SH-SY5Y (cell line): ENCODE measurements around the gene PTPRCAP.

Experiments used
- GATA2 ChIP-seq: IDR thresholded peaks from 2 replicates; pipeline ENCODE4 v1.6.1; 2011; ENCODE audit warnings: mild to moderate bottlenecking, low read depth, low read length
- GATA3 ChIP-seq: IDR thresholded peaks from 2 replicates; pipeline ENCODE4 v1.6.1; 2011; ENCODE audit warnings: low read depth, mild to moderate bottlenecking, low read length, moderate library complexity

Gene PTPRCAP

DNA sequence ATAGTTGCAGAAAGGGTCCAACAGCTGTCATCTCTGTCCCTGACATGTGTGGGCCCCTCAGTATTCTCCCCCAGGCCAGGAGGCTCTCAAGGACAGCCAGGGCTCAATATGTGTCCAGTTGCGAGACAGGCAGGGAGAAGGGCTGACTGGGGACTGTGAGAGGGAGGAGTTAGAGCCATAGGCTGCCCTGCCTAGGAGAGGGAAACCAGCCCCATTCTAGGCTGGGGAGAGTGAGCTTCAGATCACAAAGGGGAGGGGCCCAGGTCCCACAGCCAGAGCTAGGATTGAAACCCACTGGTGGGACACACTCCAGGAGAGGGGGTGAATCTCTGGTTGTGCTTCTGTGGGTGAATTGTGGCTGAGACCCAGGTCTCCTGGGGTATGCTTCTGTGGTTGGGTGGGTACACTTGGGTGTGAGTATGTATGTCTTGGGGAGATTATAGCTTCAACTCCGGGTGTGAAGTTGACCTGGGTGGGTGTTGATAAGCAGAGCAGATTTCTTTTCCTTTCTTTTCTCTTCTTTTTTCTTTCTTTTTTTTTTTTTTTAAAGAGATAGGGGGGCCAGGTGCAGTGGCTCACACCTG is 24.1 kb downstream of the PTPRCAP start:
- no peak for TF ChIP-seq GATA2
- TF ChIP-seq GATA3 = no peak

DNA sequence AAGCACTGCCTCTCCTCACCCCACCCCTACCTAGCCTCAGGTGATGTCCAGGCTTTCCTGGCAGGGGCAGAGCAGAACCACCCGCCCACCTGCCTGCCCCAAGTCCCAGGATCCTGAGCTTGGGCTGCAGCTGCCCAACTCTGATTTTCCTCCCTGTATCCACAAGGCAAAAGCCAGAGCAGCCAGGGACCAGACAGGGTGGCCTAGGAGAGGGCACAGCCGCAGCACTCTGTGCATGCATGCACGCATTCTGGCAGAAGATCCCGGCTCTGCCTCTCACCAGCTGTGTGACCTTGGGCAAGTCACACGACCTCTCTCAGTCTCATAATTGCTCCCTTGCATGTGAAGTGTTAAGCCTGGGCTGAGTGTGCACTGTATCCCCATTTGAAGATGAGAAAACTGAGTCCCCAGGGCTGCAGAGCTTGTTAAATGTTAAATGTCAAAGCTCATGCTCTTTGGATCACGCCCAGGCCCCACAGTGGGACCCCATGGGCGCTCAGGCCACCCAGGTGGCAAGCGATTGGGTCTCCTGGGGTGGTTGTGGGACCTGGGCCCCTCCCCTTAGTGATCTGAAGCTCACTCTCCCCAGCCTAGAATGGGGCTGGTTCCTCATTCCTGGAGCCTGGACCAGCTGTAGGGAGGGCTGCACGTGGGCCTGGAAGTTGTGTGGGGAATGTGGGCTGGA is 24.8 kb downstream of the PTPRCAP start:
- TF ChIP-seq GATA3 = no peak
- TF ChIP-seq GATA2 = no peak

GRCh38 chr11:67411785-67412152 is 25.7 kb downstream of the PTPRCAP start:
- TF ChIP-seq GATA3 (no peak), GATA2 (no peak)

DNA sequence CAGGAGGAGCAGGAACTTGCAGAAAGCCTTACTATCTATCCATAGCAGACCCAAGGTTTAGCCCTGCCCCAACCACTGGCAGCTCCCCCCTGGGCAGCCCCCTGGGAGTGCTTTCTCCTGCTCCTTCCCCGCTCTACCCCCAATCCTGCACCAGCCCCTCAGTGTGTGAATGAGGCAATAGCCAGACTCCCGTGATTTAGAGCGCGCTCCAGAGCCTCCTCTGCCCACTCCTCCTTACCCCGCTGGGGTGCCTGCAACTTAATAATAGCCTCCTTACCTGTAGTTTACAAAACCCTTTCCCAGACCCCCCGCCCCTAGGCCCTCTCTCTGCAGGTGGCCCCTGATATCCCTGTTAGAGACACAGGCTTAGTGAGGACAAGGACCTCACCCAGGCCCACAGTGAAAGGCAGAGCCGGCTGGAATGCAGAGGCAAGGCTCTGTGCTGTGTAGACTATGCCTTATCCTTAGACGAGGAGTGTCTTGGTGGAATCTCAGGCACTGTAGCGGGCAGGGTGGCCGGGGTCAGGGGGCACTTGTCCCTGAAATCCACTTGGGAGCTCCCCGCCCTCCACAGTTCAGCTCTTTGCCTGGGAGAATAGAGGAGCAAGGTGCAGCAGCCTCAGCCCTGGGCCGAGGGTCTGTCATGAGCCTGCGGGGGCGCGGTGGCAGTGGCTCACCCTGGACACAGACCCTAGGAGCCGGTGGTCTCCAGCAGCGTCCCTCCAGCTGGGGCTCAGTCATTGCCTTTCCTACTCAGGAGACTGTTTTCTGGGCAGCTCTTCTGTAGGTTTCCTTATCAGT is 26.3 kb downstream of the PTPRCAP start:
- no peak for TF ChIP-seq GATA2
- no peak for TF ChIP-seq GATA3

DNA sequence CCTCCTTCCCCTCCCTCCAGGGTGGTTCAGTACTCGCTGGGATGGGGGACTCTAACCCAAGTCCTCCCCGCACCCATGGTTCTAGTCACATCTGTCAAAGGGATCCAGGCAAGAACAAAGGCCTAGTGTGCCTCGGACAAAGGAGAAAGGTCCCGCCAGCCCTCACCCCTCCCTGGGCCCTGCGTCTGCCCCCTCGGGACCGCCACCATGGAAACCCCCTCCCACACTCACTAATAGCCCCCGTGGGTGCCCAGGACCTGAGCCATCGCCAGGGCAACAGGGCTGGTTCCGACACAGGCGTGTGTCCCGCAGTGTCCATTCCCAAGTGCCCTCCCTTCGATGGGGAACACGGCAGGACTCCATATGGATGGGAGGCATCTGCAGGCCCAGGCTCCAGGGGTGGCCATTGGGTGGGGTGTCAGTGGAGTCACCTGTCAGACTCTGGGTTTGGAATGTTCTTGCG is 27.1 kb downstream of the PTPRCAP start:
- no peak for TF ChIP-seq GATA3
- TF ChIP-seq GATA2 = no peak

DNA sequence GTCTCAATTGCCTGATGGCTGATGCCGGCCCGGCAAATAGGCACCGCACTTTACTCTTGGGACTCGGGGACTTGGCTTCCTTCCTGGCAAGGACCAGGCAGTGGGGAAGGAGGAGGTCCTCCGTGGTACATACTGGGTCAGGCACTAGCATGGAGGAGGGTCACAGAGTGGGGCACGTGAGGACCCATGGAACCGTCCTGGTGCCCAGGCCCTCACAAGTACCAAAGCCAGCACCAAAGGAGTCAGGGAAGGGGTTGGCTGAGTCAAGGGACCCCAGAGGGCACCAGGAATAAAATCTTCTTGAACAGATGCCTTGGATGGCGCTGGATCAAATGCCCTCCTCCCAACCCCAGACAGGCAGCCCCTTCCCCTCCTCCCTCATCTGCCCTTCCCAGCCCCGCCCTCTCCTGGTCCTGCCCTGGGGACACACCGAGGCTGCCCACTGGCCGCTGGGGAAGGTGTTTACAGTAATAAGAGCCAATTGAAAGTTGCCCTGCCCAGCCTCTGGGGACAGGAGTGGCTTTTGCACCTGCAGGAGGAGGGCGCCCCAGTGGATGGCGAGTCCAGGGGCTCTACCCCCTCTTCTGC is 27.6 kb downstream of the PTPRCAP start:
- TF ChIP-seq GATA3 (no peak), GATA2 (no peak)

- TF ChIP-seq GATA2 = no peak
Measured at GRCh38 chr11:67409261-67409666, 28.2 kb downstream of the PTPRCAP start.

GRCh38 chr11:67408437-67409200 is 28.9 kb downstream of the PTPRCAP start:
- TF ChIP-seq GATA2 (no peak), GATA3 (no peak)

DNA sequence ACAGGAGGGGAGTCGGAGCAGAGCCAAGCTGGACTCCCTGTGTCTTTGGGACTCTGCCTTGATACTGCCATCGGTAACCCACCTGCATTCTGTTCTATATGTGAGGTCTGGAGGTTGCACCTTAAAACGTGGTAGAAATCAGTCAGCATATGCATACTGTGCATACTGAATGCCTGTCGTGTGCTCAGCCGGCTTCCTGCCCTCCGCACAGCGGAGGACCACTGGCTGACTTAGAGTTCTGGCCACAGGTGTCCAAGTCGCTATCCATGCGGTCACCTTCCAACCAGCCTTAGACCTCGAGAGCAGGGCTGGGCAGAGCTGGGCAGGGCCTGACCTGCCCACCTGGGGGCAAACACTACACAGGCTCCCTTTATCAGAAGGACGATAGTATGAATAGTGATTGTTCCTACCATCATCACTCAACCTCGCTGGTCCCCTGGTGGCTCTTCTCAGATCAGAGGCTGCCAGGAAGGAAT is 29.8 kb downstream of the PTPRCAP start:
- TF ChIP-seq GATA2 (no peak), GATA3 (no peak)

GRCh38 chr11:67406969-67407687 is 30.4 kb downstream of the PTPRCAP start:
- TF ChIP-seq GATA3 = no peak
- no peak for TF ChIP-seq GATA2

- TF ChIP-seq GATA3 (no peak), GATA2 (no peak)
Measured at GRCh38 chr11:67406420-67406968, 31.0 kb downstream of the PTPRCAP start.

GRCh38 chr11:67405688-67406339 is 31.7 kb downstream of the PTPRCAP start:
- no peak for TF ChIP-seq GATA2

DNA sequence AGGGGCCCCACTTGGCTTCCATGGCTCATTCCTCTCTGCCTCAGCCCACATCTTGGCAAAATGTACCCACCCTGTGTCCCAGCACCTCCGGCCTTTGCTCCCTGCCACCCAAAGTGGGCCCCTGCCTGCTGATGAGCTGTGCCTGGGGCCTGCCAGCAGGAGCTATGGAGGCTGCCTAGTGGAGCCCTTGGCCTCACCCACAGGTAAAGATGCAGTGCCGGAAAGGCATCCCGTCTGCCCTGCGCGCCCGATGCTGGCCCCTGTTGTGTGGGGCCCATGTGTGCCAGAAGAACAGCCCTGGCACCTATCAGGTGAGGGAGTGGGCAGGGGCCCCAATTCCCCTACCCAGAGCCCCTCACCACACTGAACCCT is 32.3 kb downstream of the PTPRCAP start:
- no peak for TF ChIP-seq GATA2
- TF ChIP-seq GATA3 = no peak
